ENCODE results near the gene SLC49A4.

DNA sequence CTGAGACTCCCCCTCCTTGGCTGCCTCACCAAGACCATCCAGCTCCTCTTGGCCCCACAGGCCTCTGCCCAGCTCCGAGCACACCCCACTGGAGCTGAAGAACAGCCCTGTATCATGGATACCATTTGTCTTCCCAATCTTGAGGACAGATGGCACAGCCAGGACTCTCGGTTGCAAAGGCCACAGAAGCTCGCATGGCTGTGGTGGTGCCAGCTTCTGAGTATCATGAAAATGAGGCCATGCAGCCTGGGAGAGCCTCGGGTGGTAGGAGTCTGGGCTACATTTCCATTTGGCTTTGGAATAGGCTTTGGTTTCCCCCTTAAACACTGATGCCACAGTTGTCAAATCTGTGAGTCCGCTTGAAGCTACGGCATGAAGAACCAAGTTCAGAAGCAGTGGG is 126.1 kb downstream of the SLC49A4 start:
- TF ChIP-seq, protein P1, sequence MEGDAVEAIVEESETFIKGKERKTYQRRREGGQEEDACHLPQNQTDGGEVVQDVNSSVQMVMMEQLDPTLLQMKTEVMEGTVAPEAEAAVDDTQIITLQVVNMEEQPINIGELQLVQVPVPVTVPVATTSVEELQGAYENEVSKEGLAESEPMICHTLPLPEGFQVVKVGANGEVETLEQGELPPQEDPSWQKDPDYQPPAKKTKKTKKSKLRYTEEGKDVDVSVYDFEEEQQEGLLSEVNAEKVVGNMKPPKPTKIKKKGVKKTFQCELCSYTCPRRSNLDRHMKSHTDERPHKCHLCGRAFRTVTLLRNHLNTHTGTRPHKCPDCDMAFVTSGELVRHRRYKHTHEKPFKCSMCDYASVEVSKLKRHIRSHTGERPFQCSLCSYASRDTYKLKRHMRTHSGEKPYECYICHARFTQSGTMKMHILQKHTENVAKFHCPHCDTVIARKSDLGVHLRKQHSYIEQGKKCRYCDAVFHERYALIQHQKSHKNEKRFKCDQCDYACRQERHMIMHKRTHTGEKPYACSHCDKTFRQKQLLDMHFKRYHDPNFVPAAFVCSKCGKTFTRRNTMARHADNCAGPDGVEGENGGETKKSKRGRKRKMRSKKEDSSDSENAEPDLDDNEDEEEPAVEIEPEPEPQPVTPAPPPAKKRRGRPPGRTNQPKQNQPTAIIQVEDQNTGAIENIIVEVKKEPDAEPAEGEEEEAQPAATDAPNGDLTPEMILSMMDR (IDR thresholded peaks at IDR 0.05) = no peak
- TF ChIP-seq POLR2A (IDR thresholded peaks at IDR 0.05) = no peak

All from adrenal gland (tissue), 5 donors.